Renal cortex interstitium (tissue), 11 donors: ENCODE data around the gene TDRD1. TPM values are rescaled to one million over a fixed set of nuclear protein-coding genes. Genes with fewer than 3 reads are reported as not detected.

Experiments used
- DNase-seq, 11 donors: peaks; one replicate each; pipeline ENCODE4 v3.0.0-alpha.2; 2013; ENCODE audit warnings: low read depth in 9 of 11, low spot score in 4 of 11; ENCODE audit errors: extremely low read depth in 1 of 11
- polyA plus RNA-seq, 3 donors: library from polyadenylated mRNA; unstranded; fragments of 120-200 nt; gene quantifications; one replicate each; pipeline ENCODE4 v1.2.1, GENCODE V29; 2013; ENCODE audit not compliant: insufficient read length in 3 of 3

Gene TDRD1
- polyA plus RNA-seq, 3 donors, result 0.03 to 0.06 TPM; not detected in 1

DNA sequence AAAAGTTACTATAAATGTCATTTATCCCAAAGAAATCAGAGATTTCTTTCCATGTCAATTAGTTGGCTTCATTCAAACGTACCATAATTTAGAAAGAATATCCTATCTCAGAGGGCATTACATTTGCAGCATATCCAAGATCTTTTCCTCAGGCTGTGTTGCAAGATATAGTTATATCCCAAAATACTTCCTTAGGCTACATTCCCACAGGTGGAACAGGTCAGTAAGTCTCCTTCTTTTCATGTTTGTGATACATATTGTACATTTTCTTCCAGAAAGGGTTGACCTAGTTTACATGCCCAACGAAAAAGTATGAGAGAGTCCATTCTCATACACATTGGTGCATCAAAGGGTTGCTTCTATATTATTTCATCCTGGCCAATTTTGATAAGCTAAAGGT is 33.0 kb downstream of the TDRD1 start:
- no peak for DNase-seq

DNA sequence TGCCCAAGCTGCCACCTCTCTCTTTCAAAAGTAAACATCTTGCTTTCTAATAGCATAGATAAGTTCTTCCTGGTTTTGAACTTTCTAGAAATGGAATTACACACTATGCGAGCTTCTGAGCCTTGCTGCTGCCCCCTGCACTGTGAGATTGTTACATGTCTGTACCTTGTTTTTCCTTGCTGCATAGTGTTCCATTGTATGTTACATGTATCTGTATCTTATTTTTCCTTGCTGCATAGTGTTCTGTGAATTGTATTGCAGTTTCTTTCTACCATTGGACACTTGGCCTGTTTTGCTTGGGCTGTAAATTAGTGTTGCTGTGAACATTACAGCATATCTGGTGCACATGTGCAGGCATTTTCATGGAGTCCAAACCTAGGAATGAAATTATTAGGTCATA is 35.9 kb downstream of the TDRD1 start:
- no peak for DNase-seq

DNA sequence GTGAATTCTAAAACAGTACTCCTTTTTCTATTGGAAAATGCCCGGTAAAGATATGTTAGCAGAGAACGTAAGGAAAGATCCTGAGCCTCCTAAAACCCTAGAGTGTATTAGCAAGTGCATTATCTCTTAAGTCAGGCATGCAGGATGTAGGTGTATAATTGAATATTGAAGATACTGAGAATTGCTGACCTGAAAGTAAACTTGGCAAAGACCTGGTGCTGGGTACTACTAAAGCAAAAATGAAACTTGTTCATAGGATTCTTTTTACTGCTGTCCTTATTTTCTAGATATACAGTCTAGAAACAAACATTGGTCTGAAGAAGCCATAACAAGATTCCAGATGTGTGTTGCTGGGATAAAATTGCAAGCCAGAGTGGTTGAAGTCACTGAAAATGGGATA is 41.1 kb downstream of the TDRD1 start:
- no peak for DNase-seq

DNA sequence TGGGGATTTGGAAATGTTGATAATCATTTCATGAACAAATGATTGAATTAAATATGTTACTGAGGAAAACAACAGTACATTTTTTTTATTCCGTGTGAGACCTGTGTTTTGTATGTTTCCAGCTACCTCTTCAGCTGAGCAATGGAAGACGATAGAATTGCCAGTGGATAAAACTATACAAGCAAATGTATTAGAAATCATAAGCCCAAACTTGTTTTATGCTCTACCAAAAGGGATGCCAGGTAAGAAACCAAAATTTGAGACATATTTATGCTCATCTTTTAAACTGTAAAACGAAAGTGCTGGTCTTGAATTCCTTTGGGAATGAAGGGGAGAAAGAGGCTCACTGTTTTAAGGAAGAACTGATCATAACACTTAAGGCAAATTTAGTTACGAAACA is 42.1 kb downstream of the TDRD1 start:
- no peak for DNase-seq

DNA sequence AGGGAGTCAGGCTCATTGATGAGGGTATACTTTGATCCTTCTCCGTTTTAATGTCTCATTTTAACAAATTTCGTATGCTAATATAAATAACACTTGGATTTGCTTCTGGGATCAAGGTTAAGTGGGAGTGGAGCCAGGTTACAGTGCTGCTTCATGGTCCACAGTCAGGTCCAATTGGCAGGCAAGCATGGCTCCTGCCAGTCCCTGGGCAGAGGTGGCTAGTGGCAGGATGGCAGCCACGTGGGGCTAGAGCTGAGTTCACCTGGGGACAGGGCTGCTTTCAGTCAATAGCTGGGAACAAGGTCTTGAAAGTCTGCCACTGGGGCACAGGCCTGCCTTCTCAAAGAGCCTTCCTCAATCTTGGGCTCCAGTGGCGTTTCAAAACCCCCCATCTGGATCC is 43.9 kb downstream of the TDRD1 start:
- no peak for DNase-seq

DNA sequence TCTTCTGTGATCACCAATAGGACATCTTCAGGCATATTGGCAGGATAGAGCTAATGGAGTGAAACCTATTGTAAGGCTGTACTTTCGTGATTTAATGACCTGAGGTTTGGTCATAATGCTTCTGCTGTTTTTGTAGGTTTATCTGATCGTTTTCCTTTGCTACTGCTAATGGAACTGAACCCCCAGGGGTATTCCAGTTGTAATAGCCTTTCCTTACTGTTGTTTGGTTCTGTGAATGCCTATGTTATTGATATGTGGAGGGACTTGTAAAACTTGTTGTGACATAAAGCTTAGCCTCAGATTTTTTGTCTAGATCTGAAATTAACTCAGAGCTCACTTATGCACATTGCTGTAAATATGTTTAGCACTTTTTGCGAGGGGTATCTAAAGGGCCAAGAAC is 49.0 kb downstream of the TDRD1 start:
- DNase-seq, result no peak

DNA sequence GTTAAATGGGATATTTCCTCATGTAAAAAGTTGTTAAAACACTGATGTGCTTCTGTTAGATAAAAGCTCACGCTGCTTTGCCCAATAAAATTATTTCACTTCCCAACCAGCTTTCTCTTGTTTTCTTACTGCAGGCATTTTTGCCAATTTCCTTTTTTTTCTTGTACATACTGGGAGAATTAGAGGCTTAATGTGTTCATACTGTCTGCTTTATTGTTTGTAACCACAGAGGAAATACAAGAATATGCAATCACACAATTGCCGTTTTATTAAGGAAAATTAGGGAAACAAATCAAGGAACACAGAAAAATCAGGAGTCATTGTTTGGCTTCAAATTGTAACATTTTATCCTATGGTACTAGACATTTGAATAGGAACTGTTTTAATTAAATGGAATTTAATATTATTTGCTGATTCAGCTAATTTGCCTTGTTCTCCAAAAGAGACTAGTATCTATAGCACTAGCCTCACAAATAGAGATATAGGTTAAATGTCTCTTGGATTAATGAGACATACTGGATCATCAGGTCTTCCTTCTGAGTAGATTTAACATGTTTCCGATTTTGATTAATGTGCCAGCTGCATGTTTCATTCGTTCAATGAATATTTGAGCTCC is 53.5 kb downstream of the TDRD1 start:
- DNase-seq, result no peak

DNA sequence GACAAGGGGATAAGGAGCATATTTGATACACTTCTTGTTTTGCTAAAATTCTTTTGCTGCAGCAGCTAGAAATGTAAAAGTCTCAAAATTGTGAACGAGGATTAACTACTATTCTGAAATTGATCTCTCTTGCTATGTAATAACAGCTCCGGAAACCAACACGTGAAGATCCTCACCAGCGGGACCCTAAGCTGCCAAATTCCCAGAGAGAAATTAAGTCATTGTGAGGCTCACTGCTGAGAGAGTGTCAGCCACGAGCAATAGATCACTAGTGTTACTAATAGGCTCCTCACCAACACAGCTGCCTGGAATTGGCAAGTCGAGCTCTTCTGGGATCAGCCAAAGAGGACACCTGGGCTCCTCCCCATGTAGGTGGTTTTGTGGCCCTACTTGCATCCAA is 54.3 kb downstream of the TDRD1 start:
- DNase-seq, result no peak

DNA sequence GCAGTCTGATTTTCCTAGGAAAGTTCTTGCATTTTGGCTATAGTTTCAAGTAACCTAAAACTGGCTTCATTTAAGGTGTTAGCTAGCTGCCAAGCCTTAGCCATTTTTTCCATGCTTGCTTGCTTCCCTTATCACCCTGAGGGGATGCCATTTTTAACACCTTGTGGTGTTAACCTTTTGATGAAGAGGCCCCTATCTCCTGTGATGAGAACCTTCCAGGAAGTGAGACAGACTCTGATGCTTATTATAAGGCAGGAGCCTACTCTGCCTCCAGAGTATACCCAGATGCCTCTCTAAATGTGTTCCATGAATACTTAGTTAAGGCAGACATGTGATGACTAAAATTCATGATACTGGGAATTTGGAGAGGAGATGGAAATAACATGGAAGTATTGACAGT is 55.0 kb downstream of the TDRD1 start:
- DNase-seq, result no peak

DNA sequence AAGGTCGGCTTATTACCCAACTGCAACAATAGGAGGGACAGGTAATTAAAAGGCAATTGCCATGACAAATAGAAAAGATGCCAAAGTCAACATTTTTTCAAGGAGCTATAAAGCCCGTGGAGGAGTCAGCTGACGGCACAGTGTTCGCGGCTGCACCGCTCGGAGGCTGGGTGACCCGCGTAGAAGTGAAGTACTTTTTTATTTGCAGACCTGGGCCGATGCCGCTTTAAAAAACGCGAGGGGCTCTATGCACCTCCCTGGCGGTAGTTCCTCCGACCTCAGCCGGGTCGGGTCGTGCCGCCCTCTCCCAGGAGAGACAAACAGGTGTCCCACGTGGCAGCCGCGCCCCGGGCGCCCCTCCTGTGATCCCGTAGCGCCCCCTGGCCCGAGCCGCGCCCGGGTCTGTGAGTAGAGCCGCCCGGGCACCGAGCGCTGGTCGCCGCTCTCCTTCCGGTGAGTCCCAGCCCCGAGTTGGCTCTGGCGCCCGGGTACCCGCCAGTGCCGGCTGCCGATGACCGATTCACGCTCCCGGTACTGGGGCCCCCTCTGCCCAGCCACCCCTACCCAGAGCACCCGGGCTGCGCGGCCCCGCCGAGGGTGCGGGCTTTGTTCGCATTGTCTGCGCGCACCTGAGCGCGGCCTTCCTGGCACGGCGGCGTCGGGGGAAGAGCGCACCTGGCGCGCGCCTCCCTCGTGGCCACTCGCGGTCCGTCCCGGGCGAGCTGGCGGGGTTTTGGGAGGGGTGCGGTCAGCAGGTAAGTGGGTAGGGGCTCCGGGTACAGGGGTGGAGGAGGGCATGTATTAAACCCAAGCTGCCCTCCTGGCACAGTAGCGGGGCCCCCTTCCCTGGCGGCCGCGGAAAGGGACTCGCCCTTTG is 60.2 kb downstream of the TDRD1 start, which contains the start of gene VWA2:
Gene VWA2 (plus strand): TSS at position 138 of the 877 bp plus-strand sequence. CDS start 9,460 bp downstream, outside the sequence.
- DNase-seq, result peak in 1 of 11 donors; percentile 31

DNA sequence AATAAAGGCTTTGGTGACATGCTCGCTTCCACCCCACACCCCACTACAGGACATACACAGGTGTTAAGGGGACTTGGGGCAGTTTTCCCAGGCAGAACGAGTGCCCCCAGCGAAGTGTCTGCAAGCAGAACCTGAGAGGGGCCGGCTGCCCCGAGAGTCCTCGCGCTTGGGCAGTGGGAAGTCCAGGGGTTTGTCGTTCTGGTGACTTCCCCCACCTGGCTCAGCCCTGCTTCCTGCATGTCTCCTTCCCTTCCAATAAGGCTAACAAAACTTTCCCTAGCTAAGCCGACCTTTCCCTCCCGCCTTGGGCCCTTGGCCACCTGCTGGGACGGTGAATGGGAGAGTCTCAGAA is 60.8 kb downstream of the TDRD1 start:
- DNase-seq, result no peak

DNA sequence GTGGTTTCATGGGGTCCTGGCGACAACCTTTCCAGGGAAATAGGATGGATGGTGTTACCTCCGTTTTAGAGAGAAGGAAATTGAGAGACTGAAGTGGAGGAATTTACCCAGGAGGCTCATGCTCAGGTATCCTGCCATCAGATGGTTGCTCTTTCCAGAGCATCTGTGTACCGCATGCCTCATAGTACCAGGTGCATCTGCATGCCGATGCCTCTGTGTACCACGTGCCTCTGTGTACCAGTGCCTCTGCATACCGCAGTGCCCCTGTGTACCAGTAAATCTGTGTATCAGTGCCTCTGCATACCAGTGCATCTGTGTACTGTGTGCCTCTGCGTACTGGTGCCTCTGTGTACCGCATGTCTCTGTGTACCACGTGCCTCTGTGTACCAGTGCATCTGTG is 63.1 kb downstream of the TDRD1 start:
- DNase-seq, result no peak

DNA sequence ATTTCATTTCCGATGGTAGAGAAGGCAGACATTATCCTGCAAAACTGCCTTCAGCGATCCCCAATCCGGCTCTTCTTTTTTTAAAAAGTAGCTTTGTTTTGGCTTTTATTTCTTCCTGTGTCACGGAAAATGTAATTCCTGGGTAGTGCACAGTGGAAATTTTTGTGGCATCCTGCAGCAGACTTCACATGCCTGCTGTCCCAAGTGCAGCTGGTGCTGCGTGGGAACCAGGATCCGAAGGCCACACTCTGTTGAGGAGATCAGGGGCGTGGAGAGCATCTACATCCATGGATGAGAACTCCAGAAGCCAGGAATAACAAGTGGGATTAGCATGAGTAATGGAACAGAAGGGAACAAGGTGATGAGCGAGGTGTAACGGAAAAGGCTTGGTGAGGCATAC is 64.5 kb downstream of the TDRD1 start:
- DNase-seq, result no peak

DNA sequence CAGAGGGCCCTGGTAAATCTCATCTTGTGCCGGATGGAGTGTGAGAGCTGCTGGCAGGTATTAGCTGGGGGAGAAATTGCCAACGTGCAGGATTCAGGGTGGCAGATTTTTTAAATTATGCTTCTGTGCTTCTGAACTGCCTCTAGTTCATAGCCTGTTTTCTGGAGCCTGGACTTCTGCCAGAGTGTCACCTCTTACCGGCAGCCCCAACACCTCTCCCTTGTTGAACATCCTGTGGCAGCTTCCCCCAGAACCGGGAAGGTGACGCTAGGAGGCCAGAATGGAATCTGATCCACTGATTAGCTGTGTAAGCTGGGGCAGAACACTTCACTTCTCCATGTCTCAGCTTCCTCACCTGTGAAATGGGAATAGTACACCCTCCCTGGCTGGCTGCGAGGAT is 65.0 kb downstream of the TDRD1 start:
- no peak for DNase-seq

DNA sequence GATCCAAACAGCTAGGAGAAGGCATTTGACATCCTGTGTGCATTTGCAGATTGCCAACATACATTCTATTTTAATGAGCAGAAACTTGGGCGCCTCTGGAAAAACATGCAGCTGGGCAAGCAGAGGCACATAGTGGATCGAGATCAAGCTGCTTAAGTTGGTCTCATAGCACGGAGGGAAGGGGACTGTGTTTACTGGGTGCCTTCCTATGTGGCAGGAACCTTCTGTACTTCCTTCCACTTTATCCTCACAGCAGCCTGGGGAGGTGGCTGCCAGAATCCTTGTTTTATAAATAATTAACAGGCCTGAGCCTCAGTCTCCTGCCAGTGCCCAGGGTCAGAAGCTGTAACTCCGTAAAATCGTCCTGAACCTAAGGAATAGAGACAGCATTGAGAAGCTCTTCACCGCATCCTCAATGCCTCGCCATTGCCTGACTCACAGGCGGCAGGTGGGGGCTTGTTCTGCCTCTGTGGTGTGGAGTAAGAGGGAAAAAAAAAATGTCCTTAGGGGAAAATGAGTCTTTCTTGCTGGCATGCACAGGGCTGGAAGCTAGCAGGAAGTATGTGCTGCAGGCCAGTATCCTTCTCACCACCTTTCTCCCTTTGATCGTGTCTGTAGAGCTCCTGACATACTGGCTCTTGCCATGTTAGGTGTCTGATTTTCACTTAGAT is 66.1 kb downstream of the TDRD1 start:
- DNase-seq, result no peak

DNA sequence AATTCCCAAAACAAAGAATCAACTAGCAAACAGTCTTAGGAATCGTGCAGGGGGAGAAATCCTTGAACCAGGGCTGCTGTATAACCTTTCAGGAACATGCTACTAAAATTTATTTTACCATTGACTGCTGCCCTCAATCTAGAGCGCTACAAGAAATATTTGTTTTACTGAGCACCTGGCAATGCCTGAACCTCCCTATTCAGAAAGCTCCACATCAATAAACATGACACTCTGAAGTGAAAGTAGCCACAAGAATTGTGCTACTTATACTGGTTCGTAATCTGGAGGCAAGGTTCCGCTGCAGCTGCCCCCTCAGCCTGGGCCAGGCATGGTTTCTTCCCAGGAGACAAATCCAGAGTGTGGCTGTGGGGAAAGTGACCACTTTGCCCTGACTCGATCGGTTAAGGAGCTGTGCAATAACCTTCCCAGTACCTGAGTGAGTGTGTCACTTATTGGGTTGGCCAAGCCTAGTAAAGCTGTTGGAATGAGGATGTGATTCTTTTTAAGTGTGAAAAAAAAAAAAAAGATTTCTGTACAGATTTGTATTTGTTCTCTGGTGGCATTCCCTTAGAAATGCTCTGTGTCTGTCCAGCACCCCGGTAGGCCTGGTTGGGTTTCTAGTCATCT is 67.6 kb downstream of the TDRD1 start:
- DNase-seq, result no peak

DNA sequence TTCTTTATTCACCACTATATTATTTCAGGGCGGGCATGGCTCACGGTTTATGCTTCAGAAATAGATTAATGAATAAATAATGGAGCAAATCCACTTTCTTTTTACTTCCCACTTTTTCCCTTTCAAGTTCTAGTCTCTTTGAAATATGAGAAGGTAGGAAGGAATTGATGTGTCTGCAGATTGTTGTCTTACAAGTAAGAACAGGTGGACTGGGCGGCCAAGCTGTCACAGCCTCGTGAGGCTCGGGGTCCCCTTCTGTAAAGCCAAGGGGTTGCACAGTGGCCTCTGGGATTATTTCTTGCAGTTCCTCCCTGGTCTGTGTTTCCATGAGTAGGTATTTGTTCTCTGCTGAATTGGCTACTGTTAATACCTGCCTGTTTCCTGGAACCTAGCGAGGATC is 71.1 kb downstream of the TDRD1 start:
- DNase-seq, result no peak

DNA sequence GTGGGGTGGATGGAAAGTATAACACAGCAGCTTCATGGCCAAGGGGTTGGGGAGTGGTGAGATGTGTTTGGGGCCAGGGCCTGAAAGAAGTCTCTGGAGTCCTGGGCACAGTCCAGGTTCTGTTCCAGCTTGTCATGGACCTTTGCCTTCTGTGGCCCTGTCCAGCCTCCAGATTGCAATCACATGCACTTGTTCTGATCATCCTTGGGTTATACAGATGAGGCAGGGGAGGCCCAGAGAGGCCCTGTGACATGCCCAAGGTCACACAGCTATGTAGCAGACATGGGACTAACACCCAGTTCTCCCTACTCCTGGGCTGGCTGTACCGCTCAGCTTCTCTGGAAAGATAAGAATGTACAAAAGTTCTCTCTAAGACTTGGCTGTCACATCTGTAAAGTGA is 71.6 kb downstream of the TDRD1 start:
- no peak for DNase-seq

DNA sequence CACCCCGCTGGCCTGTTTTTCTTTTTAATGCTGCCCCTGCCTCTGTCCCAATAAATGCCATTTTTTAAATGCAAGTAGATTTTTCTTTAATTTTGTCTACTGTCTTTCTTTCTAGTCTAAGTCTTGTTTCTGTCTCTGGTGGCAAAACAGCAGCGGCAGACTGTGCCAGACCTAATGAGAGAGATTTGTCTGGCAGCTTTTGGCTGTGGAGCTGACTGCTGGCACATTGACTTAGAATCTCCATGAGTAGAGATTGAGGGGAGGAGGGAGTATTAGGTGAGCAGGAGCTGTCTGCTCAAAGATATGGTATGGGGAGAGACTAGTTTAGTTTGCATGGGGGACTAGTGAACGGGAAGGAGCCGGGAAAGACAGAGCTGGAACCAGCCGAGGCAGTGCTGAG is 72.9 kb downstream of the TDRD1 start:
- DNase-seq, result no peak

DNA sequence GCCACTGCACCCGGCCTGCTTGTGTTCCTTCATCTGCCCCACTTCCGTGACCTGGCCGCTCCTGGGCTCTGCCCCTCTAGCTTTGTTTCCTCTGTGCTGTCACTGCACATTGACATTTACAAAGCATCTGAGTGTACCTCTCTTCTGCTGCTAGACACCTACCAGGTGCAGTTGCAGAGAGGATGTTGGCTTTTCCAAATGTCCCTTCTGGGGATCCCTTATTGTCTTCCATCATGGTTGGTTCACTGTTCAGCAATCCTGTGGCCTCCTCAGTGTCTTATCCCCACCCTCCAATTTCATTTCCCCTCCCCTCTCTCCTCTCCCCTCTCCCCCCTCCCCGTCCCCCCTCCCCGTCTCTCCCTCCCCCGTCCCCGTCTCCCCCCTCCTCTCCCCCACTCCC is 73.7 kb downstream of the TDRD1 start:
- DNase-seq, result no peak
